Spleen (tissue), 7 donors: Measurements from ENCODE around the gene ATXN7.

ENCODE experiments used
- POLR2AphosphoS5 ChIP-seq, 3 donors: sonication (generic); formaldehyde crosslinking; IDR thresholded peaks; one replicate each; pipeline ENCODE4 v1.5.1; 2017; ENCODE audit warnings: antibody characterized with exemption in 3 of 3
- TF ChIP-seq, protein P1 (sequence below), 11 experiments: fragments of 200-600 bp in 7 of 11; fragments of 450-650 bp in 4 of 11; sonication (generic) in 4 of 11; IDR thresholded peaks in 8 of 11; conservative IDR thresholded peaks in 3 of 11; 1 replicate in 7 of 11; 2 replicates in 4 of 11; pipeline versions ENCODE4 v1.4.0 to v1.8.0; 2016 to 2021; ENCODE audit warnings: antibody characterized with exemption in 11 of 11, inconsistent platforms in 4 of 11, mild to moderate bottlenecking in 1 of 11
- donor health status: DM: no; HTN: no; CAD: no; lungs with moderate emphysema.
- donor health status: DM: no; HTN: no; CAD: no.
- donor health status: DM: no; HTN: no; CAD: no.

GRCh38 chr3:63986146-63986545, 122.5 kb downstream of the ATXN7 start:
- TF ChIP-seq, protein P1, sequence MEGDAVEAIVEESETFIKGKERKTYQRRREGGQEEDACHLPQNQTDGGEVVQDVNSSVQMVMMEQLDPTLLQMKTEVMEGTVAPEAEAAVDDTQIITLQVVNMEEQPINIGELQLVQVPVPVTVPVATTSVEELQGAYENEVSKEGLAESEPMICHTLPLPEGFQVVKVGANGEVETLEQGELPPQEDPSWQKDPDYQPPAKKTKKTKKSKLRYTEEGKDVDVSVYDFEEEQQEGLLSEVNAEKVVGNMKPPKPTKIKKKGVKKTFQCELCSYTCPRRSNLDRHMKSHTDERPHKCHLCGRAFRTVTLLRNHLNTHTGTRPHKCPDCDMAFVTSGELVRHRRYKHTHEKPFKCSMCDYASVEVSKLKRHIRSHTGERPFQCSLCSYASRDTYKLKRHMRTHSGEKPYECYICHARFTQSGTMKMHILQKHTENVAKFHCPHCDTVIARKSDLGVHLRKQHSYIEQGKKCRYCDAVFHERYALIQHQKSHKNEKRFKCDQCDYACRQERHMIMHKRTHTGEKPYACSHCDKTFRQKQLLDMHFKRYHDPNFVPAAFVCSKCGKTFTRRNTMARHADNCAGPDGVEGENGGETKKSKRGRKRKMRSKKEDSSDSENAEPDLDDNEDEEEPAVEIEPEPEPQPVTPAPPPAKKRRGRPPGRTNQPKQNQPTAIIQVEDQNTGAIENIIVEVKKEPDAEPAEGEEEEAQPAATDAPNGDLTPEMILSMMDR (IDR thresholded peaks at IDR 0.05 in 8 of 11, conservative IDR thresholded peaks at IDR 0.05 in 3 of 11) = no peak
- no peak for TF ChIP-seq POLR2AphosphoS5 (IDR thresholded peaks at IDR 0.05)
